ENCODE measurements around the gene KCNJ2.

The KCNJ2 gene

DNA sequence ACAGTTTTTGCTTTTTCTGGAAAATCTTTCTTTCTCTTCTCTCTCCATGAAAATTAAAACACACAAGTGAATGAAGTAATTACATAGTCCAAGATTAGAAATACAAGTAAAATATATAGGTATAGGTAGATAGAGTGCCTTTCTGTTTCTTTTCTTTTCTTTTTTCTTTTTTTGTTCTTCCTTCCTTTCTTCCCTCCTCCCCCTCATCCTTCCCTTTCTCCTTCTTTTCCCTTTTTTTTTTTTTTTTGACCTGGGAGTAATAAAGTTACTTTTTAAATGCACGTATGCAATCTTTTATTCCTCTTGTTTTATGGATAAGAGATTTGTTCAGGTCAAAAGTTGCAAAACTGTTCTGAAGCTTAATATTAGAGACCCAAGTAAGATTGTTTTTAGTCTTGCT, 34.6 kb upstream of the KCNJ2 start:
- no peak overlapping the region for H3K27ac ChIP-seq (replicated peaks; ENCODE audit: low read length)
- DNase-seq (ENCODE audit: low spot score): no peak
- H3K18ac ChIP-seq (ENCODE audit: low read length): no peak overlapping the region
- H2BK5ac ChIP-seq (ENCODE audit: low read length): no peak overlapping the region
- H3K4ac ChIP-seq (ENCODE audit: low read length): no peak overlapping the region
- H3K9me3 ChIP-seq (replicated peaks in 1 of 2; ENCODE audit: control insufficient read depth in 2 of 2, insufficient read depth in 1 of 2, low read depth in 1 of 2, low read length in 2 of 2): peaks cover 0 to 6% of the 10 kb centered on the region in 2 donors
- WGBS, 2 donors (ENCODE audit: extremely low coverage in 2 of 2, insufficient read length in 2 of 2, insufficient replicate concordance in 1 of 2): no CpG with 5 or more reads among the region's 1 CpG
- H2BK120ac ChIP-seq (ENCODE audit: low read depth, low read length): no peak overlapping the region
- no peaks in the 10 kb centered on the region for H3K27me3 ChIP-seq (ENCODE audit: control insufficient read depth in 3 of 3, insufficient read depth in 3 of 3, low read depth in 1 of 3, low read length in 3 of 3)
- H3K4me2 ChIP-seq (ENCODE audit: insufficient read depth, low read length, poor library complexity, severe bottlenecking): no peak overlapping the region
- H3K4me3 ChIP-seq (ENCODE audit: low read length in 2 of 2): no peak overlapping the region
- no peak overlapping the region for H4K91ac ChIP-seq (ENCODE audit: low read depth, low read length, poor library complexity)
- no peak overlapping the region for H2AFZ ChIP-seq (ENCODE audit: low read length)
- H3K79me1 ChIP-seq (ENCODE audit: low read depth, low read length): no peaks in the 10 kb centered on the region
- H3K14ac ChIP-seq (ENCODE audit: low read length): no peak overlapping the region
- no peak overlapping the region for H4K8ac ChIP-seq (ENCODE audit: low read depth, low read length)
- H3K36me3 ChIP-seq (replicated peaks in 1 of 2; ENCODE audit: control insufficient read depth in 2 of 2, insufficient read depth in 2 of 2, low read length in 2 of 2): no peaks in the 10 kb centered on the region
- H2BK12ac ChIP-seq (ENCODE audit: low read length): no peak overlapping the region
- H3K4me1 ChIP-seq (ENCODE audit: control insufficient read depth in 2 of 2, insufficient read depth in 1 of 2, low read depth in 1 of 2, low read length in 2 of 2): peaks cover 0 to 9% of the 10 kb centered on the region in 2 donors
- no peak overlapping the region for H3K23ac ChIP-seq (ENCODE audit: low read depth, low read length, poor library complexity)
- H2BK15ac ChIP-seq (ENCODE audit: low read length): no peak overlapping the region
- H2AK5ac ChIP-seq (ENCODE audit: low read depth, low read length): no peak overlapping the region
- H3K9ac ChIP-seq (ENCODE audit: low read depth, low read length, poor library complexity): no peak overlapping the region

- Histone ChIP-seq H2AFZ (ENCODE audit: low read length) (no peak overlapping the region), H3K9ac (ENCODE audit: low read depth, low read length, poor library complexity) (no peak overlapping the region), H3K23ac (ENCODE audit: low read depth, low read length, poor library complexity) (no peak overlapping the region), H3K27me3 (ENCODE audit: control insufficient read depth in 3 of 3, insufficient read depth in 3 of 3, low read depth in 1 of 3, low read length in 3 of 3) (no peaks in the 10 kb centered on the region), H2BK5ac (ENCODE audit: low read length) (no peak overlapping the region), H2AK5ac (ENCODE audit: low read depth, low read length) (no peak overlapping the region), H3K79me1 (ENCODE audit: low read depth, low read length) (no peaks in the 10 kb centered on the region), H3K4ac (ENCODE audit: low read length) (no peak overlapping the region), H3K4me2 (ENCODE audit: insufficient read depth, low read length, poor library complexity, severe bottlenecking) (no peak overlapping the region), H3K4me1 (ENCODE audit: control insufficient read depth in 2 of 2, insufficient read depth in 1 of 2, low read depth in 1 of 2, low read length in 2 of 2) (peaks cover 0 to 7% of the 10 kb centered on the region in 2 donors), H3K4me3 (ENCODE audit: low read length in 2 of 2) (no peak overlapping the region), H4K91ac (ENCODE audit: low read depth, low read length, poor library complexity) (no peak overlapping the region), H3K14ac (ENCODE audit: low read length) (no peak overlapping the region), H4K8ac (ENCODE audit: low read depth, low read length) (no peak overlapping the region), H3K36me3 (replicated peaks in 1 of 2; ENCODE audit: control insufficient read depth in 2 of 2, insufficient read depth in 2 of 2, low read length in 2 of 2) (no peaks in the 10 kb centered on the region), H2BK15ac (ENCODE audit: low read length) (no peak overlapping the region), H2BK12ac (ENCODE audit: low read length) (no peak overlapping the region), H3K18ac (ENCODE audit: low read length) (no peak overlapping the region), H3K27ac (replicated peaks; ENCODE audit: low read length) (no peak overlapping the region), H2BK120ac (ENCODE audit: low read depth, low read length) (no peak overlapping the region), H3K9me3 (replicated peaks in 1 of 2; ENCODE audit: control insufficient read depth in 2 of 2, insufficient read depth in 1 of 2, low read depth in 1 of 2, low read length in 2 of 2) (peaks cover 0 to 6% of the 10 kb centered on the region in 2 donors)
- no peak for DNase-seq (ENCODE audit: low spot score)
- WGBS, 2 donors (ENCODE audit: extremely low coverage in 2 of 2, insufficient read length in 2 of 2, insufficient replicate concordance in 1 of 2): no CpG with 5 or more reads among the region's 5 CpGs
These were observed 33.2 kb upstream of the KCNJ2 start for GRCh38 chr17:70136131-70136530.

GRCh38 chr17:70137451-70138230, 31.7 kb upstream of the KCNJ2 start:
- Histone ChIP-seq H4K8ac (ENCODE audit: low read depth, low read length) (no peak overlapping the region), H3K4ac (ENCODE audit: low read length) (no peak overlapping the region), H2BK5ac (ENCODE audit: low read length) (no peak overlapping the region), H3K18ac (ENCODE audit: low read length) (no peak overlapping the region), H2BK120ac (ENCODE audit: low read depth, low read length) (no peak overlapping the region), H3K4me3 (ENCODE audit: low read length in 2 of 2) (no peak overlapping the region), H2AFZ (ENCODE audit: low read length) (peak overlapping the region; percentile 85), H2BK15ac (ENCODE audit: low read length) (no peak overlapping the region), H3K23ac (ENCODE audit: low read depth, low read length, poor library complexity) (no peak overlapping the region), H3K36me3 (replicated peaks in 1 of 2; ENCODE audit: control insufficient read depth in 2 of 2, insufficient read depth in 2 of 2, low read length in 2 of 2) (no peaks in the 10 kb centered on the region), H3K4me1 (ENCODE audit: control insufficient read depth in 2 of 2, insufficient read depth in 1 of 2, low read depth in 1 of 2, low read length in 2 of 2) (peaks cover 0 to 7% of the 10 kb centered on the region in 2 donors), H3K9me3 (replicated peaks in 1 of 2; ENCODE audit: control insufficient read depth in 2 of 2, insufficient read depth in 1 of 2, low read depth in 1 of 2, low read length in 2 of 2) (peaks cover 0 to 5% of the 10 kb centered on the region in 2 donors), H2BK12ac (ENCODE audit: low read length) (no peak overlapping the region), H3K27ac (replicated peaks; ENCODE audit: low read length) (no peak overlapping the region), H3K9ac (ENCODE audit: low read depth, low read length, poor library complexity) (no peak overlapping the region), H3K79me1 (ENCODE audit: low read depth, low read length) (no peaks in the 10 kb centered on the region), H3K4me2 (ENCODE audit: insufficient read depth, low read length, poor library complexity, severe bottlenecking) (no peak overlapping the region), H4K91ac (ENCODE audit: low read depth, low read length, poor library complexity) (no peak overlapping the region), H3K27me3 (ENCODE audit: control insufficient read depth in 3 of 3, insufficient read depth in 3 of 3, low read depth in 1 of 3, low read length in 3 of 3) (no peaks in the 10 kb centered on the region), H3K14ac (ENCODE audit: low read length) (no peak overlapping the region), H2AK5ac (ENCODE audit: low read depth, low read length) (no peak overlapping the region)
- WGBS, 2 donors (ENCODE audit: extremely low coverage in 2 of 2, insufficient read length in 2 of 2, insufficient replicate concordance in 1 of 2): no CpG with 5 or more reads among the region's 9 CpGs
- no peak for DNase-seq (ENCODE audit: low spot score)

GRCh38 chr17:70138291-70138865, 31.0 kb upstream of the KCNJ2 start:
- no peak overlapping the region for H3K14ac ChIP-seq (ENCODE audit: low read length)
- no peak overlapping the region for H2AK5ac ChIP-seq (ENCODE audit: low read depth, low read length)
- no peak overlapping the region for H2BK15ac ChIP-seq (ENCODE audit: low read length)
- no peak overlapping the region for H3K4me3 ChIP-seq (ENCODE audit: low read length in 2 of 2)
- no peak overlapping the region for H3K23ac ChIP-seq (ENCODE audit: low read depth, low read length, poor library complexity)
- H3K18ac ChIP-seq (ENCODE audit: low read length): no peak overlapping the region
- H3K4me1 ChIP-seq (ENCODE audit: control insufficient read depth in 2 of 2, insufficient read depth in 1 of 2, low read depth in 1 of 2, low read length in 2 of 2): peaks cover 0 to 7% of the 10 kb centered on the region in 2 donors
- no peak overlapping the region for H3K4me2 ChIP-seq (ENCODE audit: insufficient read depth, low read length, poor library complexity, severe bottlenecking)
- no peak overlapping the region for H2BK12ac ChIP-seq (ENCODE audit: low read length)
- no CpG with 5 or more reads among the region's 3 CpGs for WGBS, 2 donors (ENCODE audit: extremely low coverage in 2 of 2, insufficient read length in 2 of 2, insufficient replicate concordance in 1 of 2)
- H2AFZ ChIP-seq (ENCODE audit: low read length): peak overlapping the region; percentile 85
- H2BK120ac ChIP-seq (ENCODE audit: low read depth, low read length): no peak overlapping the region
- no peaks in the 10 kb centered on the region for H3K36me3 ChIP-seq (replicated peaks in 1 of 2; ENCODE audit: control insufficient read depth in 2 of 2, insufficient read depth in 2 of 2, low read length in 2 of 2)
- H3K27ac ChIP-seq (replicated peaks; ENCODE audit: low read length): no peak overlapping the region
- no peaks in the 10 kb centered on the region for H3K79me1 ChIP-seq (ENCODE audit: low read depth, low read length)
- no peak overlapping the region for H4K8ac ChIP-seq (ENCODE audit: low read depth, low read length)
- no peak overlapping the region for H2BK5ac ChIP-seq (ENCODE audit: low read length)
- DNase-seq (ENCODE audit: low spot score): no peak
- no peaks in the 10 kb centered on the region for H3K27me3 ChIP-seq (ENCODE audit: control insufficient read depth in 3 of 3, insufficient read depth in 3 of 3, low read depth in 1 of 3, low read length in 3 of 3)
- no peak overlapping the region for H3K9ac ChIP-seq (ENCODE audit: low read depth, low read length, poor library complexity)
- no peak overlapping the region for H4K91ac ChIP-seq (ENCODE audit: low read depth, low read length, poor library complexity)
- H3K4ac ChIP-seq (ENCODE audit: low read length): no peak overlapping the region
- no peaks in the 10 kb centered on the region for H3K9me3 ChIP-seq (replicated peaks in 1 of 2; ENCODE audit: control insufficient read depth in 2 of 2, insufficient read depth in 1 of 2, low read depth in 1 of 2, low read length in 2 of 2)

Data from neuronal stem cell (in vitro differentiated cells).